Transverse colon (tissue), 4 donors: ENCODE data around the gene PTCH1. TPM values are rescaled to one million over a fixed set of nuclear protein-coding genes. Genes with fewer than 3 reads are reported as not detected.

Experiments used
- DNase-seq: peaks from one replicate; pipeline ENCODE4 v3.0.0-alpha.2; 2019
- H3K27ac ChIP-seq, 4 donors: fragments of 200-600 bp; sonication (generic); 2 replicates each; pipeline ENCODE4 v1.5.1; 2016 to 2018; ENCODE audit warnings: inconsistent platforms in 4 of 4
- H3K27me3 ChIP-seq: fragments of 200-600 bp; sonication (generic); 2 replicates; pipeline ENCODE4 v1.5.1; 2017; ENCODE audit warnings: inconsistent platforms
- H3K36me3 ChIP-seq, 4 donors: fragments of 200-600 bp; sonication (generic); 2 replicates each; pipeline ENCODE4 v1.5.1; 2017 to 2019; ENCODE audit warnings: inconsistent platforms in 4 of 4
- H3K4me1 ChIP-seq, 4 donors: fragments of 200-600 bp; sonication (generic); 2 replicates each; pipeline ENCODE4 v1.5.1; 2017 to 2020; ENCODE audit warnings: inconsistent platforms in 4 of 4
- H3K4me3 ChIP-seq, 4 donors: fragments of 200-600 bp; sonication (generic); 1 replicate in 1 of 4; 2 replicates in 3 of 4; pipeline versions ENCODE4 v1.5.1 to v1.6.1; 2017 to 2019; ENCODE audit warnings: inconsistent platforms in 4 of 4
- H3K9me3 ChIP-seq, 2 donors: fragments of 200-600 bp; sonication (generic); 2 replicates each; pipeline ENCODE4 v1.5.1; 2017 to 2019; ENCODE audit warnings: inconsistent platforms in 2 of 2
- CTCF ChIP-seq, 5 experiments: fragments of 200-600 bp in 3 of 5; fragments of 450-650 bp in 2 of 5; sonication (generic) in 3 of 5; IDR thresholded peaks; 1 replicate in 2 of 5; 2 replicates in 3 of 5; pipeline ENCODE4 v1.5.1; 2016 to 2017; ENCODE audit warnings: antibody characterized with exemption in 5 of 5, inconsistent platforms in 3 of 5, mild to moderate bottlenecking in 2 of 5, moderate library complexity in 1 of 5
- EP300 ChIP-seq: sonication (generic); formaldehyde crosslinking; IDR thresholded peaks from one replicate; pipeline ENCODE4 v1.6.1; 2017; ENCODE audit warnings: antibody characterized with exemption, low read depth
- POLR2A ChIP-seq: fragments of 450-650 bp; IDR thresholded peaks from one replicate; pipeline ENCODE4 v1.6.1; 2016; ENCODE audit warnings: antibody characterized with exemption, mild to moderate bottlenecking, moderate library complexity
- POLR2AphosphoS5 ChIP-seq, 3 donors: sonication (generic); formaldehyde crosslinking; IDR thresholded peaks; one replicate each; pipeline ENCODE4 v1.6.1; 2016; ENCODE audit warnings: antibody characterized with exemption in 3 of 3
- WGBS, 2 donors: methylation state at CpG; one replicate each; pipeline ENCODE4 v1.1.5; 2018; ENCODE audit warnings: low coverage in 1 of 2; 5-methylcytosine and 5-hydroxymethylcytosine counted together
- in situ Hi-C, 4 donors: fragments of 200-750 bp; cut with MboI; loops; one replicate each; pipeline versions ENCODE4 v1.15.0 to v1.15.1; 2017; ENCODE audit warnings: low sequenced_read_pairs in 3 of 4, low pct_ligation_motif_present in 1 of 4, low pct_unique_long_range_greater_than_20kb in 1 of 4
- intact Hi-C: fragments of 100-400 bp; cut with DNase I; formaldehyde crosslinking; loops from one replicate; pipeline ENCODE4 v1.15.1; 2023; ENCODE audit warnings: low total_unique reads
- total RNA-seq, 4 donors: library from RNA; depleted of rRNA; stranded (reverse); fragments of >200 nt; gene quantifications; one replicate each; pipeline ENCODE4 v1.1.0, GENCODE V29; 2016

Gene PTCH1
- total RNA-seq, 4 donors from 2014 or later, result 12.3 to 50.9 (median 26.4) TPM

DNA sequence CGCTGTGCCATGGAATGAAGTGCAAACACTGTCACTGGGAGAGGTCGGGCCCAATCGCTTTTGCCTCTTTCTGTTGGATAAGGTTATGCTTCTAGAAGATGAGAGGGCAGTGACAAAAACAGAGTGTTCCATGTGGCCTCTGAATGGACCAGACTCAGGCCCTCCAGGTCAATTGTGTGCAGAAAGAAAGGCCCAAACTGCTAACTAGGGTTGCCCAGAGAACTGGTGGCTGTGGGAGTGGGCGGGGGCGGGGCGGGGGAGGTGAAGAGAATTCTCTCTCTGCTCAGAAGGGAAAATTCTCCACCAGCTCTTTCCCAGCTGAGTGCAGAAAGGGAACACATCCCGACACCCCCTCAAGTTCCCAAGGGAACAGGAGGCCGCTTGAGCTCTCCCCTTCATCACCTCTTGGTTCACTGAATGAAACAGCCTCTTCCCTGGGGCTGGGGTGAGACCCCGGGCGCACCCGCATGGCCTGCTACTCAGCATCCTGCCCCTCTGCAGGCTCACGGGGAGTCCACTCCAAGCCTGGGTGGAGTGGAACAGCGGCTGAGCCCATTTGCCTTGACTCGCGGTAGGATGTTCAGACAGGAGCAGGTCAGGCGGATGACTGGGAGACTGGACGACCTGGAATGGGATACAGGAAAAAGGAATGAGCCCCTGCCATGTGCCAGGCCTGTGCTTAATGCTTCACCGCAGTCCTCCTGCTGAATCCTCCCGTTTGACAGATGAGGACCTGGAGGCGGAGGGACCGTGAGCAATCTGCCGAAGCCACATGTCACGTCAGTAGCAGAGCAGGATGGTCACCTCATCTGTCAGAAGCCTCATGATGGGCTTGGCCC lies 105.5 kb downstream of the PTCH1 start:
- Histone ChIP-seq H3K36me3 (no peaks in the 10 kb centered on the region), H3K27me3 (no peaks in the 10 kb centered on the region), H3K9me3 (no peaks in the 10 kb centered on the region), H3K27ac (no peak overlapping the region), H3K4me3 (no peak overlapping the region), H3K4me1 (no peaks in the 10 kb centered on the region)
- WGBS, 2 donors, result 90 to 100% methylated on average over 1 to 23 of the region's 23 CpGs
- intact Hi-C loops, result no loop called here
- in situ Hi-C loops, result no loop called here
- DNase-seq, result no peak
- TF ChIP-seq EP300 (no peak), POLR2A (no peak), POLR2AphosphoS5 (IDR thresholded peaks at IDR 0.05) (no peak), CTCF (IDR thresholded peaks at IDR 0.05) (no peak)

GRCh38 chr9:95409650-95410426 lies 106.9 kb downstream of the PTCH1 start:
- in situ Hi-C loops, result no loop called here
- Histone ChIP-seq H3K27me3 (no peaks in the 10 kb centered on the region), H3K27ac (no peak overlapping the region), H3K36me3 (no peaks in the 10 kb centered on the region), H3K4me3 (no peak overlapping the region), H3K4me1 (no peaks in the 10 kb centered on the region), H3K9me3 (no peaks in the 10 kb centered on the region)
- WGBS, 2 donors, result 75 to 77% methylated on average over 5 to 6 of the region's 6 CpGs
- no peak for DNase-seq
- intact Hi-C loops, result no loop called here
- TF ChIP-seq EP300, result no peak
- TF ChIP-seq POLR2A, result no peak
- TF ChIP-seq CTCF (IDR thresholded peaks at IDR 0.05), result no peak
- TF ChIP-seq POLR2AphosphoS5 (IDR thresholded peaks at IDR 0.05), result peak in 2 of 3 donors; percentile 31 to 43

DNA sequence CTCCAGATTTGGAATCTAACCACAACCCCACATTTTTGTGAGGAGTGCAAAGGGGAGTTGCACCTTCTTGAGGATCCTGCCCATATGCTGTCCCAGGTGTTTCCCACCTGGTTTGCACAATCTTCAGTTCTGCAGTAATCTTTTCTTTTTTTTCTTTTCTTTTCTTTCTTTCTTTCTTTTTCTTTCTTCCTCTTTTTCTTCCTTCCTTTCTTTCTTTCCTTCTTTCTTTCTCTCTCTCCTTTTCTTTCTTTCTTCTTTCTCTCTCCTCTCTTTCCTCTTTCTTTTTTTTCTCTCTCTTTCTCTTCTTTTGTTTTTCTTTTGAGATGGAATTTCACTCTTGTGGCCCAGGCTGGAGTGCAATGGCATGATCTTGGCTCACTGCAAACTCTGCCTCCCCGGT lies 109.2 kb downstream of the PTCH1 start:
- TF ChIP-seq POLR2A (no peak), POLR2AphosphoS5 (IDR thresholded peaks at IDR 0.05) (no peak), EP300 (no peak), CTCF (IDR thresholded peaks at IDR 0.05) (no peak)
- Histone ChIP-seq H3K9me3 (peaks cover 0 to 5% of the 10 kb centered on the region in 2 donors), H3K27me3 (no peaks in the 10 kb centered on the region), H3K4me3 (no peak overlapping the region), H3K27ac (no peak overlapping the region), H3K4me1 (no peaks in the 10 kb centered on the region), H3K36me3 (no peaks in the 10 kb centered on the region)
- WGBS, 2 donors, result 92 to 100% methylated on average over 1 of the region's 1 CpG
- in situ Hi-C loops (no loop called here), intact Hi-C loops (no loop called here)
- DNase-seq, result no peak

GRCh38 chr9:95406121-95406520 lies 110.7 kb downstream of the PTCH1 start:
- in situ Hi-C loops, result no loop called here
- Histone ChIP-seq H3K36me3 (no peaks in the 10 kb centered on the region), H3K27me3 (no peaks in the 10 kb centered on the region), H3K9me3 (peaks cover 2 to 5% of the 10 kb centered on the region in 2 donors), H3K4me1 (no peaks in the 10 kb centered on the region), H3K4me3 (no peak overlapping the region), H3K27ac (no peak overlapping the region)
- WGBS, 2 donors, result 60 to 70% methylated on average over 2 of the region's 2 CpGs
- DNase-seq, result no peak
- intact Hi-C loops, result no loop called here
- no peak for TF ChIP-seq POLR2A
- TF ChIP-seq POLR2AphosphoS5 (IDR thresholded peaks at IDR 0.05), result peak in 1 of 3 donors; percentile 9
- TF ChIP-seq CTCF (IDR thresholded peaks at IDR 0.05), result no peak
- no peak for TF ChIP-seq EP300
